K562 (cell line): Measurements from ENCODE around the gene SLC26A2. TPM values are rescaled to one million over a fixed set of nuclear protein-coding genes. Genes with fewer than 3 reads are reported as not detected.

Experiments
- CGGBP1 ChIP-seq: fragments of 250-450 bp; sonication (Bioruptor Pico); IDR thresholded peaks from 2 replicates; pipeline ENCODE4 v1.9.0; 2021; ENCODE audit warnings: mild to moderate bottlenecking
- CTCF ChIP-seq, 3 experiments: IDR thresholded peaks in 2 of 3; conservative IDR thresholded peaks in 1 of 3; 2 replicates each; pipeline ENCODE4 v1.5.1; 2011 to 2012; ENCODE audit warnings: low read length in 3 of 3, mild to moderate bottlenecking in 3 of 3, control low read depth in 2 of 3, improper control_type of control experiment in 1 of 3, inconsistent platforms in 1 of 3, low read depth in 1 of 3, mixed read lengths in 1 of 3, moderate library complexity in 1 of 3; ENCODE audit not compliant: insufficient read depth in 2 of 3
- EP300 ChIP-seq: IDR thresholded peaks from 2 replicates; pipeline ENCODE4 v1.6.1; 2012; ENCODE audit warnings: low read length, improper control_type of control experiment
- FOXO4 ChIP-seq: fragments of 450-650 bp; formaldehyde crosslinking; IDR thresholded peaks from 2 replicates; pipeline ENCODE4 v1.4.0; 2020; ENCODE audit warnings: mild to moderate bottlenecking, moderate library complexity
- KAT2B ChIP-seq: IDR thresholded peaks from one replicate; pipeline ENCODE4 v1.6.1; 2012; ENCODE audit warnings: low read depth, mild to moderate bottlenecking, control low read depth, inconsistent platforms, low read length, moderate library complexity
- NFIC ChIP-seq: fragments of 450-650 bp; IDR thresholded peaks from 2 replicates; pipeline ENCODE4 v1.6.1; 2017; ENCODE audit warnings: mild to moderate bottlenecking, inconsistent platforms
- NFYB ChIP-seq: IDR thresholded peaks from 2 replicates; pipeline ENCODE4 v1.6.1; 2011; ENCODE audit warnings: mild to moderate bottlenecking, moderate library complexity; ENCODE audit not compliant: insufficient read length; ENCODE audit errors: extremely low read depth
- PHF20 ChIP-seq: fragments of 450-650 bp; IDR thresholded peaks from 2 replicates; pipeline ENCODE4 v1.6.1; 2018; ENCODE audit not compliant: partially characterized antibody
- POLR2B ChIP-seq: fragments of 450-650 bp; IDR thresholded peaks from 2 replicates; pipeline ENCODE4 v1.6.1; 2018; ENCODE audit warnings: low read depth; ENCODE audit not compliant: partially characterized antibody
- POLR2G ChIP-seq: fragments of 200-400 bp; formaldehyde crosslinking; IDR thresholded peaks from 2 replicates; pipeline ENCODE4 v1.6.1; 2017; ENCODE audit warnings: low read depth, mild to moderate bottlenecking, antibody characterized with exemption, low read length, moderate library complexity
- POU5F1 ChIP-seq: fragments of 150-350 bp; IDR thresholded peaks from 2 replicates; pipeline ENCODE4 v1.6.1; 2014; ENCODE audit warnings: borderline replicate concordance, low read length, low read depth, mild to moderate bottlenecking; ENCODE audit not compliant: partially characterized antibody
- SMARCC2 ChIP-seq: fragments of 450-650 bp; IDR thresholded peaks from 2 replicates; pipeline ENCODE4 v1.6.1; 2017; ENCODE audit warnings: antibody characterized with exemption, moderate library complexity, mild to moderate bottlenecking, low read depth
- TCF7L2 ChIP-seq: fragments of 150-350 bp; IDR thresholded peaks from 2 replicates; pipeline ENCODE4 v1.6.1; 2016; ENCODE audit warnings: low read depth, mild to moderate bottlenecking, low read length, moderate library complexity
- ZBTB1 ChIP-seq: sonication (generic); formaldehyde crosslinking; IDR thresholded peaks from 2 replicates; pipeline ENCODE4 v1.8.1; 2023; ENCODE audit warnings: missing genetic modification reagents, low read depth, mild to moderate bottlenecking, borderline replicate concordance
- ZBTB17 ChIP-seq: fragments of 450-650 bp; formaldehyde crosslinking; IDR thresholded peaks from 2 replicates; pipeline ENCODE4 v1.4.0; 2020; ENCODE audit warnings: mild to moderate bottlenecking
- ZEB2 ChIP-seq: fragments of 450-650 bp; IDR thresholded peaks from 2 replicates; pipeline ENCODE4 v1.6.1; 2016
- ZNF121 ChIP-seq: sonication (generic); formaldehyde crosslinking; conservative IDR thresholded peaks from 2 replicates; pipeline ENCODE4 v1.8.0; 2022; ENCODE audit warnings: missing genetic modification reagents
- ZNF217 ChIP-seq: sonication (generic); formaldehyde crosslinking; IDR thresholded peaks from 2 replicates; pipeline ENCODE4 v1.8.0; 2022; ENCODE audit warnings: mild to moderate bottlenecking, missing genetic modification reagents
- ZNF232 ChIP-seq: sonication (generic); formaldehyde crosslinking; IDR thresholded peaks from 2 replicates; pipeline ENCODE4 v1.8.0; 2022; ENCODE audit warnings: mild to moderate bottlenecking, missing genetic modification reagents
- ZNF431 ChIP-seq: sonication (generic); formaldehyde crosslinking; IDR thresholded peaks from 2 replicates; pipeline ENCODE4 v1.8.0; 2022; ENCODE audit warnings: mild to moderate bottlenecking, missing genetic modification reagents
- ZNF436 ChIP-seq: fragments of 250-450, 450-650 bp; sonication (Bioruptor Pico); formaldehyde crosslinking; IDR thresholded peaks from 2 replicates; pipeline ENCODE4 v1.7.0; 2020; ENCODE audit warnings: mild to moderate bottlenecking
- ZNF57 ChIP-seq: fragments of 450-650 bp; formaldehyde crosslinking; IDR thresholded peaks from 2 replicates; pipeline ENCODE4 v1.4.0; 2020; ENCODE audit warnings: mild to moderate bottlenecking, moderate library complexity
- polyA plus RNA-seq, 8 experiments: library from polyadenylated mRNA; depleted of rRNA in 4 of 8; stranded (reverse) in 5 of 8; unstranded in 3 of 8; fragments of >200 nt; fragmentation: Nextera tagmentation in 2 of 8; fragmentation: Illumina TruSeq in 1 of 8; extraction: Ambion mirVana in 2 of 8; extraction: Trizol in 1 of 8; gene quantifications; 2 replicates each; pipeline versions ENCODE4 v1.2.1 to v1.2.3, GENCODE V29; 2011 to 2014; ENCODE audit warnings: inconsistent platforms in 1 of 8, missing spikeins in 1 of 8
- total RNA-seq, 7 experiments: library from RNA; depleted of rRNA in 6 of 7; stranded (reverse); fragments of >200 nt in 6 of 7; fragmentation: Illumina TruSeq in 2 of 7; extraction: Trizol in 2 of 7; gene quantifications; 2 replicates each; pipeline versions ENCODE4 v1.2.1 to v1.2.3, GENCODE V29; 2011 to 2021; ENCODE audit warnings: low replicate concordance in 1 of 7
- TF ChIP-seq, protein P1 (sequence below): sonication (generic); formaldehyde crosslinking; IDR thresholded peaks from 2 replicates; pipeline ENCODE4 v1.8.0; 2022; ENCODE audit warnings: mild to moderate bottlenecking, missing genetic modification reagents
- TF ChIP-seq, protein P2 (sequence below): fragments of 450-650 bp; formaldehyde crosslinking; IDR thresholded peaks from 2 replicates; pipeline ENCODE4 v1.4.0; 2020; ENCODE audit warnings: mild to moderate bottlenecking, moderate library complexity

The SLC26A2 gene
- total and polyA plus RNA-seq, 9 of the 15 experiments (the other 6 are each of a cell fraction or from before 2014, with no cell fraction given), result 1.1 to 6.3 (median 3.6) TPM

DNA sequence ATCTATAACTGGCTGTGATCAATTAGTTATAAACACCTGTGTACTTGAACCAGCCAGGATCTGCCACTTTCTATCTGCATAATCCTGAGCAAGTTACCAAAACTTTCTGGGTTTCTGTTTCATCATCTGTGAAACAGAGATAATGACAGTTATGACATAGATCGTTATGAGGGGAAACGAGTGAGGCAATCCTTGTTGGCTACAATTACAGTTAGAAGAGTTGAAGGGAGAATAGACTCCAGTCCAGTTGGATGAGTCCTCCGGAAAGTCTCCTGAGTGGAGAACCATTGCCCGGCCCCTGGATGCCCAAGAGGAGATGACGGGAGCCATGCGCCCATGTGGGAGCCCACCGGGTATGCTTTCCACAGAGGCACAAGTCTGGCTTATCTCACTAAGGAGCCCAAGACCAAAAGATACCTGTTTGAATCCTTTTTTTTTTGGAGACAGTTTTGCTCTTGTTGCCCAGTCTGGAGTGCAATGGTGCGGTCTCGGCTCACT, 20.4 kb upstream of the SLC26A2 start (continued):
- TF ChIP-seq, protein P1, sequence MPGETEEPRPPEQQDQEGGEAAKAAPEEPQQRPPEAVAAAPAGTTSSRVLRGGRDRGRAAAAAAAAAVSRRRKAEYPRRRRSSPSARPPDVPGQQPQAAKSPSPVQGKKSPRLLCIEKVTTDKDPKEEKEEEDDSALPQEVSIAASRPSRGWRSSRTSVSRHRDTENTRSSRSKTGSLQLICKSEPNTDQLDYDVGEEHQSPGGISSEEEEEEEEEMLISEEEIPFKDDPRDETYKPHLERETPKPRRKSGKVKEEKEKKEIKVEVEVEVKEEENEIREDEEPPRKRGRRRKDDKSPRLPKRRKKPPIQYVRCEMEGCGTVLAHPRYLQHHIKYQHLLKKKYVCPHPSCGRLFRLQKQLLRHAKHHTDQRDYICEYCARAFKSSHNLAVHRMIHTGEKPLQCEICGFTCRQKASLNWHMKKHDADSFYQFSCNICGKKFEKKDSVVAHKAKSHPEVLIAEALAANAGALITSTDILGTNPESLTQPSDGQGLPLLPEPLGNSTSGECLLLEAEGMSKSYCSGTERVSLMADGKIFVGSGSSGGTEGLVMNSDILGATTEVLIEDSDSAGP (CRISPR knock-in tag), result no peak
- peak; percentile 37; the same call in 1 of the 2 replicates for TF ChIP-seq POLR2G
- no peak for TF ChIP-seq ZNF436
- TF ChIP-seq ZNF431 (CRISPR knock-in tag), result no peak
- TF ChIP-seq, protein P2, sequence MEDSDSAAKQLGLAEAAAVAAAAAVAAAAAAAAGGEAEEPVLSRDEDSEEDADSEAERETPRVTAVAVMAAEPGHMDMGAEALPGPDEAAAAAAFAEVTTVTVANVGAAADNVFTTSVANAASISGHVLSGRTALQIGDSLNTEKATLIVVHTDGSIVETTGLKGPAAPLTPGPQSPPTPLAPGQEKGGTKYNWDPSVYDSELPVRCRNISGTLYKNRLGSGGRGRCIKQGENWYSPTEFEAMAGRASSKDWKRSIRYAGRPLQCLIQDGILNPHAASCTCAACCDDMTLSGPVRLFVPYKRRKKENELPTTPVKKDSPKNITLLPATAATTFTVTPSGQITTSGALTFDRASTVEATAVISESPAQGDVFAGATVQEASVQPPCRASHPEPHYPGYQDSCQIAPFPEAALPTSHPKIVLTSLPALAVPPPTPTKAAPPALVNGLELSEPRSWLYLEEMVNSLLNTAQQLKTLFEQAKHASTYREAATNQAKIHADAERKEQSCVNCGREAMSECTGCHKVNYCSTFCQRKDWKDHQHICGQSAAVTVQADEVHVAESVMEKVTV (CRISPR knock-in tag), result no peak
- peak; percentile 59 for TF ChIP-seq POLR2B
- TF ChIP-seq PHF20, result no peak
- no peak for TF ChIP-seq ZNF57
- TF ChIP-seq POU5F1, result no peak
- peak; percentile 56 for TF ChIP-seq NFIC
- TF ChIP-seq EP300, result peak; percentile 98
- no peak for TF ChIP-seq ZNF232
- TF ChIP-seq CTCF (IDR thresholded peaks at IDR 0.05 in 2 of 3, conservative IDR thresholded peaks at IDR 0.05 in 1 of 3; ENCODE audit: insufficient read depth in 2 of 3, low read depth in 1 of 3, low read length in 3 of 3), result no peak
- peak; percentile 74 for TF ChIP-seq ZEB2
- no peak for TF ChIP-seq ZNF217
- no peak for TF ChIP-seq FOXO4 (CRISPR knock-in tag)
- TF ChIP-seq KAT2B, result no peak
- no peak for TF ChIP-seq ZBTB1
- no peak for TF ChIP-seq NFYB
- no peak for TF ChIP-seq ZBTB17 (CRISPR knock-in tag)
- peak; percentile 60; the same call in 1 of the 2 replicates for TF ChIP-seq SMARCC2
- no peak for TF ChIP-seq ZNF121 (CRISPR knock-in tag)
- TF ChIP-seq TCF7L2, result no peak
- TF ChIP-seq CGGBP1 (CRISPR knock-in tag), result no peak
